ENCODE data around the gene PTGES3. TPM values are rescaled to one million over a fixed set of nuclear protein-coding genes. Genes with fewer than 3 reads are reported as not detected.

The PTGES3 gene
- total and polyA plus RNA-seq, 10 donors = 80.6 to 163 (median 130) TPM

DNA sequence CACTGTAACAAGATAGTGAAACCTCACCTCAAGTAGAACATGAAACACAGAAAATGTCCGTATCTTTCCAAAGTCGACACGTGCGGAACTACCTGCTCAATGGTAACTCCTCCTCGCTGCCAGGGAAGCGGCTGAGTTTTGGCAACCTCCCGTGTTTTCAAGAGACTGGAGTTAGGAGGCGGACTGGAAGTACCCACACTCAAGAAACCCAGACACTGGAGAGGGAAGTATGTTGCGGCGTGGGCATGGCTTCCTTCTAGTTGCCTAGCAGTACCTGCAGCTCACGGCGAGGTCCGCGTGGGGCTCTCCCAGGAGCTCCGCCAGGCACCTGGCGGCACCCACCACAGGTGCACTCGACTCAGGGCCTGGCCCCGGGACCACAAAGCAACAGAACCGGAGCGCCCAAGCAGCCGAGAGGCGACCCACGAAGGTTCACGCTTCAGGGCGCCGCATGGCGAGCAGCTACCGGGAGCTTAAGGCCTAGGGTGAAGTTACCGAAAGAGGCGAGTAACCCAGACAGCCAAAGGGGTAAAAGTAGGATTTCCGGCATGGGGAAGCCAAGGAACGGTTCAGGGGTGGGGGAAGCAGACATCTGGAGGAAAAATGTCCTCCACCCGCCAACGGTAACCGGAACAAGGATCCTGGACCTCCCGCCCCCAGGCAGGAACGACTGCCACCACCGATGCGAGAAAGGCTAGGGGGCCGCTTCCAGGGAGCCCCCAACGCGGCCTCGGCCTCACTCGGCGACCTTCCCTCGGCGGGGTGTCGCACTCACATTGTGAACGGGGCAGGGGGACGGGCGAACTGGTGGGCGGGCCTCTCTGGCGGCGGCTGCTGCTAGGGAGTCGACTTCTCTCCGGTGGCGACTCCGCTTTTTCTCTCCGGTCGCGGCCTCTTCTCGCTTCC, 608 bp downstream of the PTGES3 start:
- H3K4me3 ChIP-seq = peak overlapping the region; percentile 67 to 98 (median 90)
- H3K36me3 ChIP-seq = peaks cover 0 to under 1% (median 0%) of the 10 kb centered on the region in 6 donors
- peak overlapping the region; percentile 99 to 100 (median 100) for H3K27ac ChIP-seq
- H3K4me1 ChIP-seq = peaks cover 16 to 63% (median 42%) of the 10 kb centered on the region in 6 donors
- TF ChIP-seq, protein P1, sequence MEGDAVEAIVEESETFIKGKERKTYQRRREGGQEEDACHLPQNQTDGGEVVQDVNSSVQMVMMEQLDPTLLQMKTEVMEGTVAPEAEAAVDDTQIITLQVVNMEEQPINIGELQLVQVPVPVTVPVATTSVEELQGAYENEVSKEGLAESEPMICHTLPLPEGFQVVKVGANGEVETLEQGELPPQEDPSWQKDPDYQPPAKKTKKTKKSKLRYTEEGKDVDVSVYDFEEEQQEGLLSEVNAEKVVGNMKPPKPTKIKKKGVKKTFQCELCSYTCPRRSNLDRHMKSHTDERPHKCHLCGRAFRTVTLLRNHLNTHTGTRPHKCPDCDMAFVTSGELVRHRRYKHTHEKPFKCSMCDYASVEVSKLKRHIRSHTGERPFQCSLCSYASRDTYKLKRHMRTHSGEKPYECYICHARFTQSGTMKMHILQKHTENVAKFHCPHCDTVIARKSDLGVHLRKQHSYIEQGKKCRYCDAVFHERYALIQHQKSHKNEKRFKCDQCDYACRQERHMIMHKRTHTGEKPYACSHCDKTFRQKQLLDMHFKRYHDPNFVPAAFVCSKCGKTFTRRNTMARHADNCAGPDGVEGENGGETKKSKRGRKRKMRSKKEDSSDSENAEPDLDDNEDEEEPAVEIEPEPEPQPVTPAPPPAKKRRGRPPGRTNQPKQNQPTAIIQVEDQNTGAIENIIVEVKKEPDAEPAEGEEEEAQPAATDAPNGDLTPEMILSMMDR (IDR thresholded peaks at IDR 0.05 in 8 of 11, conservative IDR thresholded peaks at IDR 0.05 in 3 of 11) = peak in 1 of 11 experiments; percentile 16
- no peak for TF ChIP-seq POLR2A (IDR thresholded peaks at IDR 0.05)
- intact Hi-C loops (cut with DNase I; ENCODE audit: low total_unique reads) = no loop called here
- no peaks in the 10 kb centered on the region for H3K27me3 ChIP-seq (replicated peaks in 1 of 7)
- no peaks in the 10 kb centered on the region for H3K9me3 ChIP-seq
- WGBS, 5 donors = 0% methylated on average over 40 to 62 of the region's 62 CpGs
- peak; percentile 94 for DNase-seq

DNA sequence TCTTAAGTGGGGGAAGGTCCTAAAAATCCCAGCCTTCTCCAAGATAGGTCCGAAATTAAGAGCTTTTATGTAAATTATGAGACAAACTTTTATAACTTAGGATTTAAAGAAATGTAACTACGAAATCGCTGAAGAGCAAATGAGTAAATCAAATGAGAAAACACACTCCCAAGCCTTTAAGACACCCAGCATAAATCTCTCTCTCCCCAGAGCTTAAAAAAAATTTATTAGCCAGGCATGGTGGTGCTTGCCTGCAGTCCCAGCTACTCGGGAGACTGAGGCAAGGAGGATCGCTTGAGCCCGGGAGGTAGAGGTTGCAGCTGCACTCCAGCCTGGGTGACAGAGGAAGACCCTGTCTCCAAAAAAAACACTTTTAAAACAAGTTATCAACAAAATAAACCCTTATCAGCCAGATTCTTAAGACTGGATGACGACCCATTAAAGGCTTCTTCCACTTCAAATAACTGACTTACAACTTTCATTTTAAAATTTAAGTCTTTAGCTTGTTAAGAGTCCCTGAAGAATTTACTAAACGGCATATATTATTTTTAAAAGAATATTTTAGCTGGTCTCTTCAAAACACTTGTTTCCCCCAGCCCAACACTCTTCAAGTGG, 3.2 kb downstream of the PTGES3 start:
- intact Hi-C loops (cut with DNase I; ENCODE audit: low total_unique reads) = loop anchor here (5.0 kb wide), 1 partner anchor 38 kb away; the partner anchor contains the start of gene ATP5F1B
- peaks cover 0 to 25% (median 7%) of the 10 kb centered on the region in 6 donors for H3K36me3 ChIP-seq
- H3K4me3 ChIP-seq = peak overlapping the region; percentile 7 to 98 (median 81)
- WGBS, 5 donors = 26 to 43% (median 30%) methylated on average over 8 of the region's 8 CpGs
- H3K27ac ChIP-seq = peak overlapping the region; percentile 22 to 100 (median 100)
- TF ChIP-seq POLR2A (IDR thresholded peaks at IDR 0.05) (no peak), POLR2AphosphoS5 (IDR thresholded peaks at IDR 0.05) (no peak)
- TF ChIP-seq, protein P1 (IDR thresholded peaks at IDR 0.05 in 8 of 11, conservative IDR thresholded peaks at IDR 0.05 in 3 of 11) = no peak
- H3K9me3 ChIP-seq = no peaks in the 10 kb centered on the region
- H3K4me1 ChIP-seq = peaks cover 32 to 88% (median 69%) of the 10 kb centered on the region in 6 donors
- H3K27me3 ChIP-seq (replicated peaks in 1 of 7) = no peaks in the 10 kb centered on the region
- peak; percentile 50 for DNase-seq

DNA sequence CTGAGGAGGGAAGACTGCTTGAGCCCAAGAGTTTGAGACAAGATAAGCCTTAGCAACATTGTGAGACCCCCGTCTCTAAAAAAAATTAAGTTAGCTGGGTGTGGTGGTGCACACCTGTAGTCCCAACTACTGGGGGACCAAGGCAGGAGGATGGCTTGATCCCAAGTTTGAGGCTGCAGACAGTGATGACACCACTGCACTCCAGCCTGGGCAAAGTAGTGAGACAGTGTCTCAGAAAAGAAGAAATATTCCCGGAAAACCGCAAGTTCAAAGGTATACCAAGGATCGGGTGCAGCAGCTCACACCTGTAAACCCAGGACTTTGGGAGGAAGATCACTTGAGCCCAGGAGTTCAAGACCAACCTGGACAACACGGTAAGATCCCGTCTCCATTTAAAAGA, 5.8 kb downstream of the PTGES3 start:
- TF ChIP-seq POLR2A (IDR thresholded peaks at IDR 0.05) (no peak), POLR2AphosphoS5 (IDR thresholded peaks at IDR 0.05) (no peak)
- TF ChIP-seq, protein P1 (IDR thresholded peaks at IDR 0.05 in 8 of 11, conservative IDR thresholded peaks at IDR 0.05 in 3 of 11) = no peak
- peak; percentile 29 for DNase-seq
- Histone ChIP-seq H3K27me3 (replicated peaks in 1 of 7) (no peaks in the 10 kb centered on the region), H3K36me3 (peaks cover 0 to 46% (median 11%) of the 10 kb centered on the region in 6 donors), H3K27ac (peak overlapping the region in 4 of 8 donors; percentile 45 to 100 (median 99)), H3K4me1 (peaks cover 41 to 100% (median 86%) of the 10 kb centered on the region in 6 donors), H3K9me3 (no peaks in the 10 kb centered on the region), H3K4me3 (no peak overlapping the region)
- 77 to 92% (median 89%) methylated on average over 6 of the region's 6 CpGs for WGBS, 5 donors
- intact Hi-C loops (cut with DNase I; ENCODE audit: low total_unique reads) = loop anchor here (5.0 kb wide), 1 partner anchor 35 kb away; the partner anchor contains the start of gene ATP5F1B
